Gastroesophageal sphincter (tissue), 3 donors: Measurements from ENCODE around the gene TAF11L12.

Source experiments
- CTCF ChIP-seq, 4 experiments: fragments of 200-600 bp in 2 of 4; fragments of 450-650 bp in 2 of 4; sonication (generic) in 1 of 4; IDR thresholded peaks; one replicate each; pipeline ENCODE4 v1.5.1; 2017 to 2019; ENCODE audit warnings: antibody characterized with exemption in 4 of 4, mild to moderate bottlenecking in 2 of 4, moderate library complexity in 2 of 4
- POLR2A ChIP-seq, 2 donors: fragments of 450-650 bp; IDR thresholded peaks; one replicate each; pipeline ENCODE4 v1.6.1; 2017; ENCODE audit warnings: antibody characterized with exemption in 2 of 2, mild to moderate bottlenecking in 2 of 2, moderate library complexity in 1 of 2

DNA sequence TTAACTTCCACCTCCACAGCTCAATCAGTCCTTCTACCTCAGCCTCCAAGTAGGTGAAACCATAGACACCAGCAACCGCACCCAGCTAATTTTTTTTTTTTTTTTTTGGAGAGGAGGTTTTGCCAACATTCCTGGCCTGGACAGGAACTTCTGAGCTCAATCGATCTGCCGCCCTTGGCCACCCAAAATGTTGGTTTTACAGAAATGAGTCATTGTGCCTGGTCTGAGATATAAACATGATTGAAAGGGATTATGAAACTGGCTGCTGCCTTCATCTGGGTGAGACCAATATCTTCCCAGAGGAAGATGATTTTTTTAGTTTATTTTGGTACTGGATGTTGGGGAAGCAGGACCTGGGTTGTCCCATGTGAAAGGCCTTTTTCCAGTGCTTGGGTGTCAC, 9.2 kb downstream of the TAF11L12 start:
- TF ChIP-seq CTCF (IDR thresholded peaks at IDR 0.05) (no peak), POLR2A (IDR thresholded peaks at IDR 0.05) (no peak)
